CD14-positive monocyte (primary cell): Measurements from ENCODE around the gene FOXP1. TPM values are rescaled to one million over a fixed set of nuclear protein-coding genes. Genes with fewer than 3 reads are reported as not detected.
A peak's percentile ranks its signal among the peaks of the same experiment; 100 is the strongest.

Source experiments
- DNase-seq, 3 donors: peaks; one replicate each; pipeline ENCODE4 v3.0.0-alpha.2; 2011 to 2022
- H2AFZ ChIP-seq: 2 replicates; pipeline ENCODE4 v1.6.0; 2012; ENCODE audit warnings: mild to moderate bottlenecking, low read depth, low read length, inconsistent platforms; ENCODE audit not compliant: insufficient read depth, poor library complexity, severe bottlenecking
- H3K27ac ChIP-seq, 2 donors: 1 replicate in 1 of 2; 2 replicates in 1 of 2; pipeline ENCODE4 v1.5.1; 2012 to 2013; ENCODE audit warnings: low read length in 2 of 2, control low read depth in 1 of 2, inconsistent platforms in 1 of 2, low read depth in 1 of 2, mild to moderate bottlenecking in 1 of 2
- H3K27me3 ChIP-seq, 2 donors: one replicate each; pipeline versions ENCODE4 v1.6.0 to v1.6.1; 2011 to 2013; ENCODE audit warnings: low read length in 2 of 2; ENCODE audit not compliant: control insufficient read depth in 2 of 2, insufficient read depth in 2 of 2
- H3K36me3 ChIP-seq, 2 donors: replicated peaks in 1 of 2; 1 replicate in 1 of 2; 2 replicates in 1 of 2; pipeline versions ENCODE4 v1.5.1 to v1.6.1; 2012 to 2013; ENCODE audit warnings: low read length in 2 of 2, control low read depth in 1 of 2, inconsistent platforms in 1 of 2, mild to moderate bottlenecking in 1 of 2; ENCODE audit not compliant: insufficient read depth in 2 of 2, control insufficient read depth in 1 of 2
- H3K4me1 ChIP-seq, 2 donors: 1 replicate in 1 of 2; 2 replicates in 1 of 2; pipeline versions ENCODE4 v1.5.1 to v1.6.1; 2012 to 2013; ENCODE audit warnings: low read length in 2 of 2, control low read depth in 1 of 2, inconsistent platforms in 1 of 2, mild to moderate bottlenecking in 1 of 2, moderate library complexity in 1 of 2; ENCODE audit not compliant: insufficient read depth in 2 of 2, control insufficient read depth in 1 of 2
- H3K4me2 ChIP-seq: replicated peaks from 2 replicates; pipeline ENCODE3; 2012; ENCODE audit warnings: low read length, moderate library complexity, mild to moderate bottlenecking; ENCODE audit not compliant: poor library complexity, severe bottlenecking; ENCODE audit errors: extremely low read depth
- H3K4me3 ChIP-seq, 3 experiments: fragments of 200-600 bp in 1 of 3; sonication (generic) in 1 of 3; replicated peaks in 1 of 3; 1 replicate in 2 of 3; 2 replicates in 1 of 3; pipeline ENCODE4 v1.5.1; 2011 to 2013; ENCODE audit warnings: low read length in 3 of 3, mild to moderate bottlenecking in 3 of 3, control low read depth in 2 of 3, low read depth in 2 of 3, inconsistent platforms in 1 of 3, moderate library complexity in 1 of 3
- H3K79me2 ChIP-seq: 2 replicates; pipeline ENCODE4 v1.6.0; 2012; ENCODE audit warnings: mild to moderate bottlenecking, control low read depth, inconsistent platforms, low read length, moderate library complexity; ENCODE audit not compliant: insufficient read depth
- H3K9ac ChIP-seq: 2 replicates; pipeline ENCODE4 v1.6.0; 2017; ENCODE audit warnings: low read length, mild to moderate bottlenecking; ENCODE audit not compliant: insufficient read depth, poor library complexity, severe bottlenecking
- H3K9me3 ChIP-seq, 2 donors: replicated peaks in 1 of 2; 1 replicate in 1 of 2; 2 replicates in 1 of 2; pipeline versions ENCODE4 v1.5.1 to v1.6.1; 2012 to 2013; ENCODE audit warnings: low read length in 2 of 2, control low read depth in 1 of 2; ENCODE audit not compliant: control insufficient read depth in 1 of 2, insufficient read depth in 1 of 2
- H4K20me1 ChIP-seq: 2 replicates; pipeline ENCODE4 v1.6.0; 2012; ENCODE audit warnings: mild to moderate bottlenecking, low read length, control low read depth, moderate library complexity; ENCODE audit not compliant: insufficient read depth
- H3K27ac Mint-ChIP-seq, 7 donors: one replicate each; pipeline ENCODE4 v1.8.0; 2020; ENCODE audit warnings: mild to moderate bottlenecking in 7 of 7, mixed read lengths in 7 of 7, moderate library complexity in 6 of 7, inconsistent platforms in 2 of 7
- H3K27me3 Mint-ChIP-seq, 3 donors: one replicate each; pipeline ENCODE4 v1.8.0; 2021 to 2022; ENCODE audit warnings: low read depth in 3 of 3, mild to moderate bottlenecking in 3 of 3, mixed read lengths in 3 of 3, moderate library complexity in 3 of 3, inconsistent platforms in 1 of 3
- H3K36me3 Mint-ChIP-seq, 2 donors: one replicate each; pipeline ENCODE4 v1.8.0; 2020; ENCODE audit warnings: mixed read lengths in 2 of 2, inconsistent platforms in 1 of 2, mild to moderate bottlenecking in 1 of 2
- H3K4me1 Mint-ChIP-seq: one replicate; pipeline ENCODE4 v1.8.0; 2020; ENCODE audit warnings: mild to moderate bottlenecking, mixed read lengths
- H3K4me3 Mint-ChIP-seq, 2 donors: one replicate each; pipeline ENCODE4 v1.8.0; 2020; ENCODE audit warnings: mild to moderate bottlenecking in 2 of 2, mixed read lengths in 2 of 2, moderate library complexity in 1 of 2
- H3K9me3 Mint-ChIP-seq, 7 donors: one replicate each; pipeline ENCODE4 v1.8.0; 2020 to 2022; ENCODE audit warnings: mixed read lengths in 7 of 7, mild to moderate bottlenecking in 6 of 7, moderate library complexity in 6 of 7, inconsistent platforms in 2 of 7
- CTCF ChIP-seq: fragments of 200-600 bp; IDR thresholded peaks from one replicate; pipeline ENCODE4 v1.8.0; 2022; ENCODE audit warnings: antibody characterized with exemption, mild to moderate bottlenecking
- WGBS: methylation state at CpG from one replicate; pipeline ENCODE4 v1.1.5; 2013; ENCODE audit warnings: missing lambda C conversion rate; ENCODE audit not compliant: insufficient coverage; 5-methylcytosine and 5-hydroxymethylcytosine counted together
- intact Hi-C, 2 donors: fragments of 100-400 bp; cut with micrococcal nuclease; formaldehyde crosslinking; loops; one replicate each; pipeline versions ENCODE4 v1.15.0 to v1.15.1; 2023
- polyA plus RNA-seq, 3 donors: library from polyadenylated mRNA; depleted of rRNA in 1 of 3; unstranded in 2 of 3; stranded (reverse) in 1 of 3; fragments of 300-500 nt in 2 of 3; fragments of >200 nt in 1 of 3; fragmentation: Illumina TruSeq in 2 of 3; gene quantifications; 1 replicate in 2 of 3; 2 replicates in 1 of 3; pipeline ENCODE4 v1.2.3, GENCODE V29; 2012 to 2021

Gene FOXP1
- polyA plus RNA-seq, 3 donors, result 25.7 to 42.6 (median 27.8) TPM

GRCh38 chr3:70994644-70995043 is 588.9 kb downstream of the FOXP1 start:
- intact Hi-C loops, result no loop called here
- H3K4me3 Mint-ChIP-seq, result no peak overlapping the region
- no peaks in the 10 kb centered on the region for H3K79me2 ChIP-seq

GRCh38 chr3:70992562-70993204 is 590.8 kb downstream of the FOXP1 start:
- H3K27ac ChIP-seq, result no peak overlapping the region
- H3K36me3 ChIP-seq, result peaks cover 10 to 74% of the 10 kb centered on the region in 2 donors
- no peak overlapping the region for H3K4me2 ChIP-seq
- Mint-ChIP-seq H3K4me1 (no peaks in the 10 kb centered on the region), H3K27ac (peak overlapping the region in 1 of 7 donors; percentile 6), H3K4me3 (no peak overlapping the region), H3K27me3 (no peaks in the 10 kb centered on the region), H3K36me3 (peaks cover 39 to 45% of the 10 kb centered on the region in 2 donors), H3K9me3 (no peaks in the 10 kb centered on the region)
- intact Hi-C loops, result no loop called here
- no peak for TF ChIP-seq CTCF
- H4K20me1 ChIP-seq, result peaks cover 12% of the 10 kb centered on the region
- WGBS, result 100% methylated on average over 4 of the region's 11 CpGs
- H3K4me1 ChIP-seq, result no peaks in the 10 kb centered on the region
- H3K4me3 ChIP-seq, result no peak overlapping the region
- no peak overlapping the region for H3K9ac ChIP-seq
- H3K79me2 ChIP-seq, result no peaks in the 10 kb centered on the region
- H3K9me3 ChIP-seq, result no peaks in the 10 kb centered on the region
- H2AFZ ChIP-seq, result no peak overlapping the region
- no peak for DNase-seq
- H3K27me3 ChIP-seq, result no peaks in the 10 kb centered on the region

More at GRCh38 chr3:70994644-70995043, 588.9 kb downstream of the FOXP1 start:
- Histone ChIP-seq H2AFZ (no peak overlapping the region), H3K36me3 (peaks cover 5 to 73% of the 10 kb centered on the region in 2 donors), H3K27me3 (no peaks in the 10 kb centered on the region), H3K9me3 (no peaks in the 10 kb centered on the region), H3K4me3 (no peak overlapping the region), H4K20me1 (peaks cover 15% of the 10 kb centered on the region), H3K9ac (no peak overlapping the region), H3K4me2 (no peak overlapping the region), H3K4me1 (no peaks in the 10 kb centered on the region), H3K27ac (no peak overlapping the region)
- Mint-ChIP-seq H3K36me3 (peaks cover 39 to 48% of the 10 kb centered on the region in 2 donors), H3K27ac (peak overlapping the region in 2 of 7 donors; percentile 20 to 70), H3K27me3 (no peaks in the 10 kb centered on the region), H3K9me3 (no peaks in the 10 kb centered on the region), H3K4me1 (no peaks in the 10 kb centered on the region)
- no peak for DNase-seq
- no peak for TF ChIP-seq CTCF
- WGBS, result no CpG with 5 or more reads among the region's 3 CpGs
